HG02678 (cell line): ENCODE results near the gene MYO15B.

Experiments
- ATAC-seq: cut with Tn5 transposase; IDR thresholded peaks from one replicate; pipeline ENCODE4 v1.9.1; 2021; ENCODE audit warnings: mild to moderate bottlenecking, moderate library complexity; ENCODE audit not compliant: unreplicated experiment

The MYO15B gene

DNA sequence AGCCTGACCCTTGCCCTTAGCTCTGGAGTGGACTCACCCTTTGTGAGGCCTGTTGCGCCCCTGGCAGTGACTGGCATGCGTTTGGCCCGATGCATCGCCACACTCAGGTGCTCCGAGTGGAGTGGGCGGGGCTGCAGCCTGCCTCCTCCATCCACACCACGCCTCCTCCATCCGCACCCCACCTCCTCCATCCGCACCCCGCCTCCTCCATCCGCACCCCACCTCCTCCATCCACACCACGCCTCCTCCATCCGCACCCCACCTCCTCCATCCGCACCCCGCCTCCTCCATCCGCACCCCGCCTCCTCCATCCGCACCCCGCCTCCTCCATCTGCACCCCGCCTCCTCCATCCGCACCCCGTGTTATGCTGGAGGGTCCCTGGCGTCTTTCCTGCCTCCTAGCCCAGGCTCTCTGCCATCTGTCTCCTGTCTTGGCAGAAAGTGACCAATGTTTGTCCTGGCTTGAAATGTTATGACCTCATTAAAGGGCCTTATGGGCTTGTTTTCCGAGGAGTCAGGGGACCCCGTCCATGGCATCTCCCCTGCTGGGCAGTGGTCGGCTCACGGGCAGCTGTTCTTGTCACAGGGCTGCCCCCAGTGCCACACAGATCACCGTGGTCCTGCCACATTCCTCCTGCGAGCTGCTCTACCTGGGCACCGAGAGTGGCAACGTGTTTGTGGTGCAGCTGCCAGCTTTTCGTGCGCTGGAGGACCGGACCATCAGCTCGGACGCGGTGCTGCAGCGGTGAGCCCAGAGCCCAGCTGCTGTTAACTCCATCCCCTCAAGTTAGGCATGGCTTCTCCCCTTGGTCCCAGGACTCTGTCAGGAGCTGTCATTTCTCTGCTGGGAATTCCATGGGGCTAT, 28.7 kb upstream of the MYO15B start:
- ATAC-seq, result no peak

DNA sequence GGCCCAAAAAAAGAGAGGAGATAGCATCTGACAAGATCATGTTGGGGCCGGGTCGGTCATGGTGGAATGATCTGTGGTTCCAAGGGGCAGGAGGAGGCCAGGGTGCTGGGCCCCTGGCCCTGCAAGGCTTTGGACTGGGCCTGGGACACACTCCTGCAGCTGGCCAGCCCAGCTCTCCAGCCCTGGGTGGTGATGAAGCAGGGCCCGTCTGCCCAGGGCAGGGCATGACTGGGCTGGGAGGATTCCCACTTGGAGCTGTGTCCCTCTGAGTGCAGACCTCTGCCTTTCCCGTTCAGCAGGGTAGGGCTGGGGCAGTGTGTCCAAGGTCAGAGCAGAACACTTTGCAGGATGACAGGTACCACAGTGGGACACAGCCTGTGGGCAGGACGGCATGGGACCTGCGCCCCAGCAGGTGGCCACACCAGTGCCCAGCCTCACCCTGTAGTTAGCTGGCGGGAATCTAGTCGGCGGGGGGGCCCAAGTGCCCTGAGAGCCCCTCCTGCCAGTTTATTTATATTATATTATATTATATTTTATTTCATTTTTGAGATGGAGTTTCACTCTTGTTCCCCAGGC, 27.6 kb upstream of the MYO15B start:
- ATAC-seq, result no peak

DNA sequence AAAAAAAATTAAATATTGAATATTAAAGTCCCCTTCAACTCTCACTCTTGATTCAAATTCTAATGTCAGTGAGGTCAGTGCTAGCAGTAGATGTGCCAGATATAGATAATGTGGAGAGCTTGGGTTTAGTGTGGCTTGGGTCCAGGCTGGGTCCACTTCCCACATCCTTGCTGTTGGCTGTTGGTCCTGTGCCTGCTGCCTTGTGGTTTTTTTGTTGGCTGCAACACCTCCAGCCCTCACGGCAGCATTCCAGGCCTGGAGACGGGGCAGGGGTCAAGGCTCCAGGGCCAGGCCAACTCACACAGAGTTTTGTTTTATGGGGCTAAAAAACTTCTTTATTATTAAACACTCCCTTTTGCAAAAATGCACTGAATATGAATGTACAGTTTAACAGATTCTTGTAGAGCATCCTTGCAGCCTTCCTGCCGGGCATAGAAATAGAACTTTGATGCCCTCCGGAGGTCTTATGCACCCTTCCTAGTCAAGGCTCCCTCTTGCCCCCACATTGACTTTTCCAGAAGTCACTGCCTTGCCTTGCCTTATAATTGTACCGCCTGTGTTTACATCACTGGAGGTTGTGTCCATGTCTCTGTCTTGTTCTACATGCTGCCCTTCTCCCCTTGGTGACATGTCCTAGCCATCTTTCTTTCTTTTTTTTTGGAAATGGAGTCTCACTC, 25.5 kb upstream of the MYO15B start:
- no peak for ATAC-seq

DNA sequence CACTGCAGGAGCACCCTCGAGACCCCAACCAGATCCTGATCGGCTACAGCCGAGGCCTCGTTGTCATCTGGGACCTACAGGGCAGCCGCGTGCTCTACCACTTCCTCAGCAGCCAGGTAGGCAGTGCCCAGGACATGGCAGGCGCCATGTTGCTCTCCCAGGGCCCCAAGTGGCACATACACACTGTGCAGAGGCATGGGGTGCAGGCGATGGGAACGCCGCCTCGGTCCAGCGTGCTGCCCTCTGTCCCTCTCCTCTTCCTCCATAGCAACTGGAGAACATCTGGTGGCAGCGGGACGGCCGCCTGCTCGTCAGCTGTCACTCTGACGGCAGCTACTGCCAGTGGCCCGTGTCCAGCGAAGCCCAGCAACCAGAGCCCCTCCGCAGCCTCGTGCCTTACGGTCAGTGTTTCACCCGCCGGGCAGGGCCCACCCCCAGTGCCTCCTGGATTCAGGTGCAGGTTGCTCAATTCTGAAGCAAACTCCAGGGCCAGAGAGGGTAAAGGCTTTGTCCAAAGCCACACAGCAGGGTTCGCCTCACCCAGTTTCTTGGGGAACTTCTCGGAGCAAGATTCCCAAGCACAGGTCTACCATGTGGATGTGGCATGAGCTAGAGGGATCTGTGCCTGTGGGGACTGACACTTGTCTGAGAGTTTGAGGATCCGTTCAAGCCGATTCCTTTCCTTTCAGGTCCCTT, 24.4 kb upstream of the MYO15B start:
- no peak for ATAC-seq

DNA sequence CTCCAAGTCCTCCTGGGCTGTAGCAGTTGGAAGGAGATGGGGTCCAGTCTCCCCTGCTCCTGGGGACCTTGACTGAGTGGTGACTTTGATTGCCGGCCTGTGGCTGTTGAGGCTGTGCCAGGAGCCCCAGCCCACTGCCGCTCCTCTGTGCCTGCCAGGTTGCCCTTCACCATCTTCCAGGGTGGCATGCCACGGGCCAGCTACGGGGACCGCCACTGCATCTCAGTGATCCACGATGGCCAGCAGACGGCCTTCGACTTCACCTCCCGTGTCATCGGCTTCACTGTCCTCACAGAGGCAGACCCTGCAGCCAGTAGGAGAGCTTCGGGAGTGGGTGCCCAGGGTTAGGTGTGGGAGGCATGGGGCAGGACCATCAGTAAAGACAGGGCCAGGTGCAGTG, 23.4 kb upstream of the MYO15B start:
- ATAC-seq, result no peak

DNA sequence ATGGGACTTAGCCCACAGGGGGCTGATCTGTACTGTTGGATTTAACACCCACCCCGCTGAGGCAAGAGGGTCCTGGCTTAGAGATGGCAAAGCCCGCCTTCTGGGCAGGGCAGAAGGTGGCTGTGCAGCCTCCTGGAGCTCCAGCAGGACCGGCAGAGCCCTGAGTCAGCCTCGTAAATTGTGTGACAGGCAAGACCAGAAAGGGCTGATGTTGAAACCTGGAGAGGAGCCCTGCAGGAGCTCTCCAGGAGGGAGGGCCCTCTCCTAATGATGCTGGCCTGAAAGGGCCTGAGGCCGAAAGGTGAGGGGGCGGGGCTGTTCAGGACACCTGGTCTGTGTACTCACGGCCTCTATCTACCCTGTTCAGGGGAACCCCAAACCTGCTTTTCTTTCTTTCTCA, 22.5 kb upstream of the MYO15B start:
- no peak for ATAC-seq

DNA sequence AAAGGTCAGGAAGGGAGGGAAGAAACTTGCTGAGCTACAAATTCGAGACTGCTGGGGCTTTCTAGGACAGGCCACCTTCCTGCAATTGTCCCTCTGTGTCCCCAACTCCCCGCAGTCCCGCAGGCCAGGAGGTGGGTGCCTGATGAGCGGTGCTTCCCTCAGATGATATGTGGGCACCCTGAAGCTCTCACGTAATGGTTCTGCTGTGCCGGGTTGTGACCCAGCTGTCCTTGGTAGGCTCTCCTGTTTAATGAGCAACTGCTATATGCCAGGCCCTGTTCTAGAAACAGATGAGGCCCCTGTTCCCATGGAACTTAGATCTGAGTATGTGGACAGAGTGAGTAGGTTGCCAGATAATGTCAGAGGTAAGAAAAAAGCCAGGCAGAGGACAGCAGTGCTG, 22.0 kb upstream of the MYO15B start:
- ATAC-seq, result no peak

DNA sequence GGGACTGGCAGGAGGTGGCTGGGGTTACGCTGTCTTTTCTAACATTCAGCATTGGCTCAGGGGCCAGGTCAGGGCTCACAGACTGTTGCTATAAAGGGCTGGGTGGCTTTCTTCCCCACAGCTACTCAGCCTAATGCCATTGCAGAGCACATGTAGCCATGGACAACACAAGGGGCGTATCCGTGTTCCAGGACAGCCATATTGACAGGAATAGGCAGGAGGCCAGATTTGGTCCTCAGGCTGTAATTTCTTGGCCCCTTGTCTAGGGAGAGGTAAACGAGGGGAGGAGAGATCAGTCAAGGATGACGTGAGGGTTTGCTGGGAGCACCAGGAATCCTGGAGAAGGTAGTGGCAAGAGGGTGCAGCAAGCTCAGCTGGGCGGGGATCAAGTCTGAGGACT, 21.2 kb upstream of the MYO15B start:
- ATAC-seq, result no peak

DNA sequence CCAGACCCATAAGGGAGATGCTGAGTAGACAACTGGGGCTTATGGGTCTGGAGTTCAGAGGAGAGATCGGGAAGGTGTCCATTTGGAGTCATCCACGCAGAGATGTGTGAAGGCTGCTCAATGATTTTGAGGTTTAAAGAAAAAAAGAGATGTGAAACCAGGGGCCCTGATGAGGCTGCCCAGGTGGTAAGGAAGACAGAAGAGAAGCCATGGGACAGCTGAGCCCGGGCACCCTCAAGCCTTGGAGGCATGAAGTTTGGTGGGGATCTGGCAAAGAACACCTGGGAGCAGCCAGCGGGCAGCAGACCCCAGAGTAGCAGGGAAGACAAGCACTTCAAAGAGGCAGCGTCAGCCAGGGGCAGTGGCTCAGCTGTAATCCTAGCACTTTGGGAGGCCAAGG, 20.8 kb upstream of the MYO15B start:
- no peak for ATAC-seq

DNA sequence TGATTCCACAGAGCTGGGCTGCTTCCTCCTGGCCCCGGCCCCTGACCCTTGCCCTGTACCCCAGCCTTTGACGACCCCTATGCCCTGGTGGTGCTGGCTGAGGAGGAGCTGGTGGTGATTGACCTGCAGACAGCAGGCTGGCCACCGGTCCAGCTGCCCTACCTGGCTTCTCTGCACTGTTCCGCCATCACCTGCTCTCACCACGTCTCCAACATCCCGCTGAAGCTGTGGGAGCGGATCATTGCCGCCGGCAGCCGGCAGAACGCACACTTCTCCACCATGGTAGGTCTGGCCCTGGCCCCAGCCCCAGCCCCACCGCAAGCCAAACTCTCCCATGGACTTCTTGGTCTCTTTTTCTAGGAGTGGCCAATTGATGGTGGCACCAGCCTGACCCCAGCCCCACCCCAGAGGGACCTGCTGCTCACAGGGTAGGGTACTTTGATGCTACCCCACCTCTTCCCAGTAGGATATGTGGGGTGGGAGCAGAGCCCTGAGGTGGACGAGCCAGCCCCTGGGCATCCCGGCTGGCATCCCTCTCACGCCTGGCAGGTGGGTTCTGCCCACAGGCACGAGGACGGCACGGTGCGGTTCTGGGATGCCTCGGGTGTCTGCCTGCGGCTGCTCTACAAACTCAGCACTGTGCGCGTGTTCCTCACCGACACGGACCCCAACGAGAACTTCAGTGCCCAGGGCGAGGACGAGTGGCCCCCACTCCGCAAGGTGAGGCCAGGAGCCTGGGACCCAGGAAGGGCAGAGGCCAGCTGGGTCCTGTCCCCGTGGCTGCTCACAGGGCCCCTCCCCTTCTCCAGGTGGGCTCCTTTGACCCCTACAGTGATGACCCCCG, 19.0 kb upstream of the MYO15B start:
- no peak for ATAC-seq

DNA sequence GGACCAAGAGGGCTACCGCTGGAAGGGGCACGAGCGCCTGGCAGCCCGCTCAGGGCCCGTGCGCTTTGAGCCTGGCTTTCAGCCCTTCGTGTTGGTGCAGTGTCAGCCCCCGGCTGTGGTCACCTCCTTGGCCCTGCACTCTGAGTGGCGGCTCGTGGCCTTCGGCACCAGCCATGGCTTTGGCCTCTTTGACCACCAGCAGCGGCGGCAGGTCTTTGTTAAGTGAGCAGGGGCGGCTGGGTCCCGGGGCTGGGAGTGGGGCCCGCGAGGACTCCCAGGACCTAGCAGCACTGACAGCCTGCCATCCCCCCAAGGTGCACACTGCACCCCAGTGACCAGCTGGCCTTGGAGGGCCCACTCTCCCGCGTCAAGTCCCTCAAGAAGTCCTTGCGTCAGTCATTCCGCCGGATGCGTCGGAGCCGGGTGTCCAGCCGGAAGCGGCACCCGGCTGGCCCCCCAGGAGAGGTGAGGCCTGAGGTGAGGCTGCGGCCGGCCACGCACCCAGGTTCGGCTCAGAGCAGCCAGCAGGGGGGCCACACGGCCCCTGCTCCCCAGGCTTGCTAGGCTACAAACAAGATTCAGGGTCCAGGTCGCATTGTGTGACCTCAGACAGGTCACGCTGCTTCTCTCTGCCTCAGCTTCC, 17.4 kb upstream of the MYO15B start:
- ATAC-seq, result no peak

DNA sequence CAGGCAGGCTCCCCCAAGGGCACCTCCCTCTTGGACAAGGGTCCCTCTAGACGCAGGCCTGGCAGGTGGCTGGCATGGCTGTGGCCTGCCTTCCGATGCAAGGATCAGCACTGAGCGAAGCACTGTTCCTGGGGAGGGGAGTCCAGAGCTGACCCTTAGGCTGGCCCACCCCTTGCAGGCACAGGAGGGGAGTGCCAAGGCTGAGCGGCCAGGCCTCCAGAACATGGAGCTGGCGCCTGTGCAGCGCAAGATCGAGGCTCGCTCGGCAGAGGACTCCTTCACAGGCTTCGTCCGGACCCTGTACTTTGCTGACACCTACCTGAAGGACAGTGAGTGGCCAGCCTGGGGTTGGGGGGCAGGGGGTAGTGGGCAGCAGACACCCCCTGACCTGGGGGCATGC, 16.8 kb upstream of the MYO15B start:
- no peak for ATAC-seq

DNA sequence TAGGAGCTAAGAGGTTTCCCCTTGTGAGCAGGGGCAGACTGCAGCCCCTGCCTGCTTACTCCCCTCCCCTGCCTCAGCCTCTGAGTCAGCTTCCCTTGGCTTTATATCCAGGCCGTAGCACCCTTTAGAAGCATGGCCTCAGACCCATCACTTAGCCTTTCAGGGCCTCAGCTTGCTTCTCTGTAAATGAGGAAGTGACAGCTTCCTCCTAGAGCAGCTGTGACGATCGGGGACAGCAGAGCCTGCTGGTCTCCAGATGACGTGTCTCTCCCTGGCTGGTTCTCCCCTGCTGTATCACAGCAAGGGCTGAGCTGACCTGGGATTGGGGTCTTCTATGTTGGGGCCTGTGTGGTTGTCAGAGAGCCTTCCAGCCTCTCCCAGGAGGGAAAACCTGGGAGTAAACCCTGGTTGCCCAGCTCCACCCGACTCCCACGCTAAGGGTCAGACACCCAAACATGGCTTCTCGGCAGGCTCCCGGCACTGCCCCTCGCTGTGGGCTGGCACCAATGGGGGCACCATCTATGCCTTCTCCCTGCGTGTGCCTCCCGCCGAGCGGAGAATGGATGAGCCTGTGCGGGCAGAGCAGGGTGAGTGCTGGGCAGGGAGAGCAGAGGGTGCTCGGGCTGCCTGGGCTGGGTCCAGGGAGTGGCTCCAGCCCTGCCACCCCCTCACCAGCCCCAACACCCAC, 16.3 kb upstream of the MYO15B start:
- ATAC-seq, result no peak

DNA sequence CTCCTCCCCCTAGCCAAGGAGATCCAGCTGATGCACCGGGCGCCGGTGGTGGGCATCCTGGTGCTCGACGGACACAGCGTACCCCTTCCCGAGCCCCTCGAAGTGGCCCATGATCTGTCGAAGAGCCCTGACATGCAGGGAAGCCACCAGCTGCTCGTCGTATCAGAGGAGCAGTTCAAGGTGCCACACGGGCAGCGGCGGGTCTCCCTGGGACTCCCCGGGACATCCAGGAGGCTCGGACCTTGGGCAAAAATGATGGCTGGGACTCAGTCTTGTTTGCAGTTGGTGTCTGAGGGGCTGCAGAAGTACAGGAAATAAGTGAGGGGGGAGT, 15.8 kb upstream of the MYO15B start:
- ATAC-seq, result no peak

DNA sequence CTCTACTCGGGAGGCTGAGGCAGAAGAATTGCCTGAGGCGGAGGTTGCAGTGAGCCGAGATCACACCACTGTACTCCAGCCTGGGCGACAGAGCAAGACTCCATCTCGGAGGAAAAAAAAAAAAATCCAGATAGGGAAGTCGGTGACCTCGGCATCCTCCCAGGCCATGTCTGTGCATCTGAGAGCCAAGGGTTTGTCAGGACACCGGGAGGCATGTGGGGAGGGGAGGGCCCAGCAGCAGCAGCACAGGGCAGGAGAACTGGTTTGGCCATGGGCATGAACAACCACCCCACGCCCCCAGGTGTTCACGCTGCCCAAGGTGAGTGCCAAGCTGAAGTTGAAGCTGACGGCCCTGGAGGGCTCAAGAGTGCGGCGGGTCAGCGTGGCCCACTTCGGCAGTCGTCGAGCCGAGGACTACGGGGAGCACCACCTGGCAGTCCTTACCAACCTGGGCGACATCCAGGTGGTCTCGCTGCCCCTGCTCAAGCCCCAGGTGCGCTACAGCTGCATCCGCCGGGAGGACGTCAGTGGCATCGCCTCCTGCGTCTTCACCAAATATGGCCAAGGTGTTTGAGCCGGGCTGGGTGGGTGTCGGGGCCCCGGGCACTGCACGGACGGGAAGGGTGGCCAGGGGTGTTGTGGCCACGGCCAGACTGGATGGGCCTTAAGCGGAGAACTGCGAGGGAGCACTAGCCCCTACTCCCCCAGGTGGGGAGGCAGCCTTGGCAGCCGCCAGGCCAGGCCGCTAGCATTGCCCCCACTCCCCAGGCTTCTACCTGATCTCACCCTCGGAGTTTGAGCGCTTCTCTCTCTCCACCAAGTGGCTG, 14.7 kb upstream of the MYO15B start:
- ATAC-seq, result no peak

DNA sequence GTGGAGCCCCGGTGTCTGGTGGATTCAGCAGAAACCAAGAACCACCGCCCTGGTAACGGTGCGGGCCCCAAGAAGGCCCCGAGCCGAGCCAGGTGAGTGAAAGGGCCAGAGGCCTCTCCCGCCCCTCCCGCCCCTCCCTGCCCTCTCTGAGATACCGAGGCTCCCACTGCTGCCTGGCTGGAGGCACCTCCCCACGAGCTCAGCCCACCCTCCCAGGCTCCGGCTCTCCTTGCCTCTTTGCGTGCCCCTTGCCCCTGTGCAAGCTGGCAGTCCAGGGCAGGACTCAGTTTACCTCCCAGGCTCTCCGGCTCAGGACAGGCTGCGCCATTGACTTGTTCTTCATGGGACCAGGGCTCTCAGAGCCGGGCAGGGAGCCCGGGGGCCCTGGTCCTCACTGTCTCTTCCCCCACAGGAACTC, 14.1 kb upstream of the MYO15B start:
- ATAC-seq, result no peak

DNA sequence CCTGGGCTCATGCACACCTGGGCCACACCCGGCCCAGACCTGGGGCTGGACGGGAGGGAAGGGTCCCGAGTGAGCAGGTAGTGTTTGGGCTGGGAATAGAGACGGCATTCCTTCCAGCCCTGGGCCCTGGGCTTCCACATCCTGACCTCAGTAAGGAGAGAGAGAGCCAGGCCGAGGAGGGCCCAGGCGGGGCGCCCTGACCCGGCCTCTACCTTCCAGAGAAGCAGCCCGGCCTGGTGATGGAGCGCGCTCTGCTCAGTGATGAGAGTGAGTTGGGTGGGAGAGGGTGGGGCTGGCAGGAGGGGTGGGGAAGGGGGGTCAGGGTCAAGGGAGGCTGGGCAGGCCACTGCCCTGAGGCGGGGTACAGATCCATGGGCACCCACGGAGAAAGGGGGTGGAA, 13.6 kb upstream of the MYO15B start:
- ATAC-seq, result no peak

DNA sequence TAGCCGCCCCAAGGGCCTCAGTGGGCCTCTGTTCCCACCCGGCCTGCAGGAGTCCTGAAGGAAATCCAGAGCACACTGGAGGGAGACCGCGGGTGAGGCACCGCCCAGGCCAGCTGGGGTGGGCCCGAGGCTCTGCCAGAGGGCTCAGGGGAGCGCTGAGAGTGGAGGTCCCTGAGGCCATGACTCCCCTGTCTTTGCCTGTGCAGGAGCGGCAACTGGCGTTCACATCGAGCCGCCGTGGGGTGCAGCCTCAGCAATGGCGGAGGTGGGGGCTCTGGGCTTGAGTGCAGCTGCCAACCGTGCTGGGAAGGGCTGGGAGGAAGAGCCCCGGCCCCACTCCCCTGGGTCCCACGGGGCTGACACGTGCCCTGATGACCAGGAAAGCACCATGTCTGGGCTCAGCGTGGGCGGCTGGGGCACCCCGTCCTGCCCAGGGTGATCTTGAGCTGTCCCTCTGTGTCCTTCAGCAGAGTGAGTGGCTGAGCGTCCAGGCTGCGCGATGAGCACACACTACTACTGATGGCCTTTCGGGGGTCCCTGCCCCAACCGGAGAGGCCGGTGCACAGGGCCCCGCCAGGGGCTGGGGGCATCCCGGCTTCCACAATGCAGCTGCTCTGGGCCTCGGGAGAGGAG, 13.1 kb upstream of the MYO15B start:
- ATAC-seq, result no peak
